Measurements from ENCODE around the gene IQGAP2.
"Not testable (repeated sequence)": the region's sequence is repeated elsewhere in the genome, so short reads cannot be mapped to it uniquely, and the experiment has no call there.

IQGAP2 gene

DNA sequence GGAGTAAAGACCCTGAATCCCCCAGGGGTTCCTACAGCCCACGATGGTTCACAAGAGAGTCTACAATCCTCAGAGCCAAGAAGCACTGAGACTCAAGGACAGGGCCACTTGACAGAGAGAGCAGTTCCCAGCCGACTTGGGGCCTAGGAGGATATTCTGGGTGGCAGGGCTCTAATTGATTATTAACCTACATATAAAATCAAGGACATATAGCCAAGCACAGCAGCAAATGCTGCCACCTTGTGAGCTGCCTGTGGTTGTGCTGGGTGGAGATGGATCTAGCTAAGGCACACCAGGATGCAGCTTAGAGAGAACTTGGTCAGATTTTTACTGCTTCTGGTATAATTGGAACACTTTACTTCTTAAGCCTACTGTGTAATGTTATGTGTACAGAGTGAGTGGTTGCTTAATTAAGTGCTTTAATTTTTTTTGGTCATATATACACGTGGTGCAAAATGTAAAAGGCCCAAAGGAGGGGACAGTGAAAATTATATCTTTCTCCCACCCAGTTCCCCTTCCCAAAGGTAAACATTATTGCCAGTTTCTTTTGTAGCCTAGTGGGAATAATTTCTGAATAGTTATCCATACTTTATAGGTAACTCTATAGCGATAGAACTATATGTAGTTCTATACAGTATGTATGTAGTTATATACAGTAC, 141.3 kb downstream of the IQGAP2 start:
- H3K27me3 ChIP-seq (ENCODE audit: insufficient read depth, insufficient read length): no peaks in the 10 kb centered on the region
- no peaks in the 10 kb centered on the region for H3K9me3 ChIP-seq (ENCODE audit: insufficient read depth, low read length)
- no peaks in the 10 kb centered on the region for H3K4me1 ChIP-seq (ENCODE audit: insufficient read depth, insufficient read length)
- TF ChIP-seq SUZ12 (IDR thresholded peaks at IDR 0.05; ENCODE audit: extremely low read depth, insufficient read depth, insufficient read length) (no peak), ZNF274 (IDR thresholded peaks at IDR 0.05; ENCODE audit: low read depth, low read length) (no peak), YY1 (IDR thresholded peaks at IDR 0.05; ENCODE audit: insufficient read depth, insufficient read length) (no peak)
- no peaks in the 10 kb centered on the region for H3K36me3 ChIP-seq (ENCODE audit: insufficient read depth, insufficient read length, low read length)
- H3K4me3 ChIP-seq (ENCODE audit: insufficient read length, low read depth): no peak overlapping the region
- DNase-seq (ENCODE audit: low read depth, low spot score): no peak
- H3K9ac ChIP-seq (ENCODE audit: insufficient read length, low read depth): no peak overlapping the region

DNA sequence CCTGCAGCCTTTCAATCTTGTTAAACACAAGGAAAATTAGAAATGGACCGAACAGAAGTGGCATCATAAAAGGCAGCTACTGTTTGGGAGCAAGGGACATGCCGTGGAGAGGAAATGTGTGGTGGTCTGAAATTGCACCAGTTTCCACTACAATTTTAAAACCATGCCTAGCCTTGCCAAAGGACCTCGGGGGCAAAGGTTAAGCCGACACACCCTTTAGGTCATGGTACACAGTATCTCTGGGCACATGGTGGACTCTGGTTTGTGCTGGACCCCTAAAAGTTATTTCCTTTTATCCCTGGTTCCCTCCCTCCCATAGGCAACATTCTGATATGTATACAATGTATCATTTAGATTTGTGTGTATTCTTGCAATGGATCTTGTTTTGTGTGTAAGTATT, 142.1 kb downstream of the IQGAP2 start:
- Histone ChIP-seq H3K4me3 (ENCODE audit: insufficient read length, low read depth) (no peak overlapping the region), H3K9ac (ENCODE audit: insufficient read length, low read depth) (no peak overlapping the region), H3K27me3 (ENCODE audit: insufficient read depth, insufficient read length) (no peaks in the 10 kb centered on the region), H3K36me3 (ENCODE audit: insufficient read depth, insufficient read length, low read length) (no peaks in the 10 kb centered on the region), H3K4me1 (ENCODE audit: insufficient read depth, insufficient read length) (no peaks in the 10 kb centered on the region), H3K9me3 (ENCODE audit: insufficient read depth, low read length) (no peaks in the 10 kb centered on the region)
- TF ChIP-seq SUZ12 (IDR thresholded peaks at IDR 0.05; ENCODE audit: extremely low read depth, insufficient read depth, insufficient read length): no peak
- TF ChIP-seq YY1 (IDR thresholded peaks at IDR 0.05; ENCODE audit: insufficient read depth, insufficient read length): no peak
- TF ChIP-seq ZNF274 (IDR thresholded peaks at IDR 0.05; ENCODE audit: low read depth, low read length): no peak
- DNase-seq (ENCODE audit: low read depth, low spot score): no peak

DNA sequence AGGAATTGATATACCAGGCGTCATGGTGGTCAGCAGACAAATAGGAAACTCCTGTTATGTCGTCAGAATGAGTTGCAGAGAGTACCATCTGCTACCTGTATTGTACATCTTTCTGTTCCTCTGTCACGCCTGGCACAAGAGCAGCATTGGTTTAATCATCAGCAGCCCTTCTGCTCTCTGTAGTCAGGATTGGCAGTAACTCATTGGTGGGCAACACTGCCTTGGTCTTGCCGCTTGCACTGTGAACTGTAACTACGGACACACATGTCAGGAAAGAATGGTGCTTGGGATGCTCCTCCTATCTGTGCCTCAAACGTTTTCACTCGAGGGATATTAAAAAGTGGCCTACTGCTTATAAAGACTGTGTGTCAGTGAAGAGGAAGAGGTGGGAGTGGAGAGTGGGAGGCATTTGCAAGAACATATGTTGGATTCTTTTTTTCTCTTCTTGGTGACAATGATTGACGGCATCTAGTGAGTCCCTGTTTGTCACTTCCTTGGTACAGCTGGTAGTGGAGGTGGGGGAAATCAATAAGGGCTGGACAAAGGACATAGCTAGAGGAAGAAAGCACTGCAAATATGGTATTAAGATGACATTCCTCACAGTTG, 143.5 kb downstream of the IQGAP2 start:
- DNase-seq (ENCODE audit: low read depth, low spot score): no peak
- H3K9ac ChIP-seq (ENCODE audit: insufficient read length, low read depth): no peak overlapping the region

DNA sequence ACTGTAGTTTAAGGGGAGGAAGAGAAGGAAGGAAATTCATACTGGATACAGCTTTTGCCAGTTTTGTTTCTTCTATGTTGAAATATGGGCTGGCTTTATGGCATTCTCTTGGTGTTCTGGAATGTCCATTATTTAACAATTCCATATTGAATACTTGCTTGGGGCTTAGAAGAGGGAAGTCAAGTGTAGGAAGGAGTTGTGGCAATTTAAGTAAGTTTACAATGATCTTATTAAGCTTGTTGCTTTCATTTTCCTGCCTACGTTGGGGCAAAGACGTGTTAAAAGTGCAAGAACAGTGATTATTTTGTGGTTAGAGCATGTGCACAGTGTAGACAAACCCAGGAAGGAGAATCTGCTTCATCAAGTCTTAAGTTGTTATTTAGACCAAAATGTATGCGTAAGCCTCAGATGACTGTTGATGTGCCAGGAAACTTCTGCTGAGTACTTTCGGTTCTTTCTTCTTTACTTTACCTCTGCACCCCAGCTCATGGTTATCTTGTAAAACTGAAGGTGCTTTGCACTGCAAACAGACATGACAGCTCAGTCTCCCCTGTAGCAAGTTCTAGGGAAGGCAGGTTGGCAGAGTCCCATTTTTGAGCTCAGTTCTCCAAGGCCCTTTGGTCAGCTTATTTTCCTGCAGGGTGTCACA, 144.3 kb downstream of the IQGAP2 start:
- DNase-seq (ENCODE audit: low read depth, low spot score): no peak
- H3K27me3 ChIP-seq (ENCODE audit: insufficient read depth, insufficient read length): no peaks in the 10 kb centered on the region
- no peaks in the 10 kb centered on the region for H3K36me3 ChIP-seq (ENCODE audit: insufficient read depth, insufficient read length, low read length)
- no peak for TF ChIP-seq ZNF274 (IDR thresholded peaks at IDR 0.05; ENCODE audit: low read depth, low read length)
- TF ChIP-seq YY1 (IDR thresholded peaks at IDR 0.05; ENCODE audit: insufficient read depth, insufficient read length): no peak
- TF ChIP-seq SUZ12 (IDR thresholded peaks at IDR 0.05; ENCODE audit: extremely low read depth, insufficient read depth, insufficient read length): no peak
- H3K9me3 ChIP-seq (ENCODE audit: insufficient read depth, low read length): peaks cover 6% of the 10 kb centered on the region; the same call in 1 of the 2 replicates
- no peak overlapping the region for H3K9ac ChIP-seq (ENCODE audit: insufficient read length, low read depth)
- H3K4me1 ChIP-seq (ENCODE audit: insufficient read depth, insufficient read length): no peaks in the 10 kb centered on the region
- no peak overlapping the region for H3K4me3 ChIP-seq (ENCODE audit: insufficient read length, low read depth)

More for the DNA sequence above, 143.5 kb downstream of the IQGAP2 start:
- Histone ChIP-seq H3K9me3 (ENCODE audit: insufficient read depth, low read length) (no peaks in the 10 kb centered on the region; the same call in 1 of the 2 replicates), H3K27me3 (ENCODE audit: insufficient read depth, insufficient read length) (no peaks in the 10 kb centered on the region), H3K4me3 (ENCODE audit: insufficient read length, low read depth) (no peak overlapping the region), H3K4me1 (ENCODE audit: insufficient read depth, insufficient read length) (no peaks in the 10 kb centered on the region), H3K36me3 (ENCODE audit: insufficient read depth, insufficient read length, low read length) (no peaks in the 10 kb centered on the region)
- TF ChIP-seq ZNF274 (IDR thresholded peaks at IDR 0.05; ENCODE audit: low read depth, low read length) (no peak), YY1 (IDR thresholded peaks at IDR 0.05; ENCODE audit: insufficient read depth, insufficient read length) (no peak), SUZ12 (IDR thresholded peaks at IDR 0.05; ENCODE audit: extremely low read depth, insufficient read depth, insufficient read length) (no peak)

DNA sequence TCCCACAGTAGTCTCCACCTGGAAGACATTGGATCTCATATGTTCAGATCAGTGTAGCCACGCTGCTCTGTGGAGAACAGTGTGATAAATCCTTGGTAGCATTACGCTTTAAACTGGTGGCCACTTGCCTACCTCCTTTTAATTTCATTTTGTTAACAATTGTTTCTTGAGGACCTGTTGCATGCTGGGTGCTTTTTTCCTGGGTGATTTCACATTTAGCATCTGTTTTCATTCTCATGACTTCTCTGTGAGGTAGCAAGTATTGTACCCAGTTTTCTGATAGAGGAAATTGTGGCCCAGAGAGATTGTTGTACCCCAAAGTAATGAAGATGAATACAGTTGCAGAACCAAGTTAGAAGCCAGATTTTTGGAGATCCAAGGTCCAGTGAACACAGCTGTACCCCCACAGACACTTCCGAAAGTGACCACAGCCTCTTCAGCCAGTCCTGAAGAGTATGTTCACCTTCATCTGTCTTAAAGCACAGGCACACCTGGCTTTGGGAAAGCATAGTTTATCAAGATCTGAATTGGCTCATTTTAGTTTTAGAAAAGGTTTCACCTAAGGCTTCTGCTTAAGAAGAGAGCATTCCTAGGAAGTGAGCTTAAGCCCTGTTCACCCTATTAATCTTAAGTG, 144.9 kb downstream of the IQGAP2 start:
- Histone ChIP-seq H3K9me3 (ENCODE audit: insufficient read depth, low read length) (peaks cover 8% of the 10 kb centered on the region; the same call in 1 of the 2 replicates), H3K4me3 (ENCODE audit: insufficient read length, low read depth) (no peak overlapping the region), H3K9ac (ENCODE audit: insufficient read length, low read depth) (no peak overlapping the region), H3K4me1 (ENCODE audit: insufficient read depth, insufficient read length) (no peaks in the 10 kb centered on the region), H3K36me3 (ENCODE audit: insufficient read depth, insufficient read length, low read length) (no peaks in the 10 kb centered on the region), H3K27me3 (ENCODE audit: insufficient read depth, insufficient read length) (no peaks in the 10 kb centered on the region)
- no peak for TF ChIP-seq SUZ12 (IDR thresholded peaks at IDR 0.05; ENCODE audit: extremely low read depth, insufficient read depth, insufficient read length)
- TF ChIP-seq ZNF274 (IDR thresholded peaks at IDR 0.05; ENCODE audit: low read depth, low read length): no peak
- TF ChIP-seq YY1 (IDR thresholded peaks at IDR 0.05; ENCODE audit: insufficient read depth, insufficient read length): no peak
- DNase-seq (ENCODE audit: low read depth, low spot score): no peak

GRCh38 chr5:76548525-76549229, 145.6 kb downstream of the IQGAP2 start:
- H3K9me3 ChIP-seq (ENCODE audit: insufficient read depth, low read length): peaks cover 8% of the 10 kb centered on the region; the same call in 1 of the 2 replicates
- no peaks in the 10 kb centered on the region for H3K4me1 ChIP-seq (ENCODE audit: insufficient read depth, insufficient read length)
- DNase-seq (ENCODE audit: low read depth, low spot score): no peak
- no peaks in the 10 kb centered on the region for H3K36me3 ChIP-seq (ENCODE audit: insufficient read depth, insufficient read length, low read length)
- TF ChIP-seq ZNF274 (IDR thresholded peaks at IDR 0.05; ENCODE audit: low read depth, low read length) (no peak), YY1 (IDR thresholded peaks at IDR 0.05; ENCODE audit: insufficient read depth, insufficient read length) (no peak), SUZ12 (IDR thresholded peaks at IDR 0.05; ENCODE audit: extremely low read depth, insufficient read depth, insufficient read length) (no peak)
- no peak overlapping the region for H3K4me3 ChIP-seq (ENCODE audit: insufficient read length, low read depth)
- H3K9ac ChIP-seq (ENCODE audit: insufficient read length, low read depth): no peak overlapping the region
- H3K27me3 ChIP-seq (ENCODE audit: insufficient read depth, insufficient read length): no peaks in the 10 kb centered on the region

- not testable (repeated sequence) for H3K4me3 ChIP-seq (ENCODE audit: insufficient read length, low read depth); DNase-seq (ENCODE audit: low read depth, low spot score); H3K27me3 ChIP-seq (ENCODE audit: insufficient read depth, insufficient read length); H3K4me1 ChIP-seq (ENCODE audit: insufficient read depth, insufficient read length); H3K36me3 ChIP-seq (ENCODE audit: insufficient read depth, insufficient read length, low read length); H3K9ac ChIP-seq (ENCODE audit: insufficient read length, low read depth); H3K9me3 ChIP-seq (ENCODE audit: insufficient read depth, low read length)
Measured at GRCh38 chr5:76550881-76551280, 147.8 kb downstream of the IQGAP2 start.
